Hematopoietic multipotent progenitor cell treated with erythropoietin and hydrocortisone succinate and interleukin-3 and kit ligand, for 4 days (in vitro differentiated cells): Measurements from ENCODE around the gene SSH2.

ENCODE experiments used
- DNase-seq: peaks from one replicate; pipeline ENCODE4 v3.0.0-alpha.2; 2015

SSH2 gene

DNA sequence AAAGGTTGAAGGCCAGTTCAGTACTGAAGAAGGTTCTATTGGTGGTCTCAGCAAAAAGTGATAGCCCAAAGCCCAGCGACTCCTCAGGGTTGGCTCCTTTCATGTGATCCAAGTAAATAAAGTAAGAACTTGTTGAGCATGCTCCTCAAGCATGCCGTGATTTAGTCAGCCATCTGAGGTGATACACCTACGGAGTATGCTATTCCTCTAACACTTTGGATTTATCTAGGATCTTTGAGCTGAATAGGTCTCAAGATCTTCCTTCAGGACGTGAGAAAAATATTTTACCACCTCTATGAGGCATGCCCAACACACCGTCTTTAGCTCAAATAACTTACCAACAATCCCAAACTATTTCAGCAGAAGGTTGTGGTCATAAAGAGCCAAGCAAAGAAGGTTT lies 154.0 kb downstream of the SSH2 start:
- no peak for DNase-seq

GRCh38 chr17:29772981-29773380 lies 157.0 kb downstream of the SSH2 start:
- DNase-seq = no peak

GRCh38 chr17:29771546-29771945 lies 158.5 kb downstream of the SSH2 start:
- DNase-seq = no peak

DNA sequence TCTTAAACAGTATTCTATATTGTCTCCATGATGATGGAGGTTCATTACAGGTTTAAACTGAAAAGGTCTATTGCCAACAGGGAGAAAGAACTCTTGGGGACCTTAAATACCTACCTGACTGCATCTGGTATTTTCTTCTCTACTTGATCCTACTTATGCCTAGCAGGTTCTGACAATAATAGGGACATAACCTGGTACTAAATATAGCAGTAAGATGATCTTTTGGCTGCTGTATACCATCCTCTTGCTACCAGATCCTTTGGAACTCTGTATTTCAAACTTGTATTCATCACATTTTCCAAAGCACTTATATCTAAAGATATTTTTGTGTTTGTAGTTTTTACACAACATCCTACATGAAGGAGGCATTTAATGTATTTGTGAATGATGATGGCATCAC lies 160.8 kb downstream of the SSH2 start:
- no peak for DNase-seq

DNA sequence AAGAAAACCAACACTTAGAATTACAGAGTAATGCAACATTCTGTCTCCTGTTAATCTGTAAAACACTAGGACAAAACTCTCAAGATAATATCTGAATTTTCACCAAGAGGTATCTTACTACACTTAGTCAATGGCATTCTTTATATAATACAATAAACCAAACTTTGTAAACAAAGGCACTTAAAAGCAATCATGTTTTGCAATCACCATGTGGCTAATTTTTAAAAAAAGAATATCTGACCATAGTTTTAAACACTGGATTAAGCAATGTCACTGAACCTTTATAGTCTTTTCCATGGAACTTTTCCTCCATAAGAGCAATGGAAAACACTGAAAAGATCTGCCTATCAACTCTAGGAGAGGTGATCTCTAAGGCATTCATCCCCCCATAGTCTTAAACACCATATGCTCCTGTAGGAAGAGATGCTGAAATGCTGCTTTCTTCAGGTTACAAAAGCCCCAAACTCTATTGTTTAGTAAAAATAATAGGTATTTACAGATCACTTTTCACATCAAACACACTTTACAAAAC lies 163.2 kb downstream of the SSH2 start:
- DNase-seq = no peak

- no peak for DNase-seq
These were observed 165.3 kb downstream of the SSH2 start for GRCh38 chr17:29764748-29765147.

- DNase-seq = no peak
These were observed 165.8 kb downstream of the SSH2 start for GRCh38 chr17:29764217-29764616.

DNA sequence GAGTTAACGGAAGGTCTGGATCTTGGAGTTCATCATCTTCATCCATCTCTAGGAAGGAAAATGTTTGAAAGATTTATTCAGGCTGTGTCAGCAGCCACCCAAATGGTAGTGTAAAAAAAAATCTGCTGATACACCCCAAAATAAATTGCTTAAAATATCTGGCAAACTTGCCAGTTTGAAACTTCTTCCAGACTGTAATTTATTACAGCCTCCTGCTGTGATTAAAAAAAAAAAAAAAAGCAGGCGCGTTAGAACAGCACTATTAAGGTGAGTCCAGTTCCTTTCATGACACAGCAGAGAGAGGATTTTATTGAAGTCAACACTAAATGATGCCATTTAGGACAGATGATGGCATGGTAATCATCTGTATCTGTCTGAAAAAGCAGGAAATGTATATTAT lies 166.8 kb downstream of the SSH2 start:
- DNase-seq = no peak

GRCh38 chr17:29761040-29761761 lies 168.8 kb downstream of the SSH2 start:
- peak; percentile 93 for DNase-seq

DNA sequence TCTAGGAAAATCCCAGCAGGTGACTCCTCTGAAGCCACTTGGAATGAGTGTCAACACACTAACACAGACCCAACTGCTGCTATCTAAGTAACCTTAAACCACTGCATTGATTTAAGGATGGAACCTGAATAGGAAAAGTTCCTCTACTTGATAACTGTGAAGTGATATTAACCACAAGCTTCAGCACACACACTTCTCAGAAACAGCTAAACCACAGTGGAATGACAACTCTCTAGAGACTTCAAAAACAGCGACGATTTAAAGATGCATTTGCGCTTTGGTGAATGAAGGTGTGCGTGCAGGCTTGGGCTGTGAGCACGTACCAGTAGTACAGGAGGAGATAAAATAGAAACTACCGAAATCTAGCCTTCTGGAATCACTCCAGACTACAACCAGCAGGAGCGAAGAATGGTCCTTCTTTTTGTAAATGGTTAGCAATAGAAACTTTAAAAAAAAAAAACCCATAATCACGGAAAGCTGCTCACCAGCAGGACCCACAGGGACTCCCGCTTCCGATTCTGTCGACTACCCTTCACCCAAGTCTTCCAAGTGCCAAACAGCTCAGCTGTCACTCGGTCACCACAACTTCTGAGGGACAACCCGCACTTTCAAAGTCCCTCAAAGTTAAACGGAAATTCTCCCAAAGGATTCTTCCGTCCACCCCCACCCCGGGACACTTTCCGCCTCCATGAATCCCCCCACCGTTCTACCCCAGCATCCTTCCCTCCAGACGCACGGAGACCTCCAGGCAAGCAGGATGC lies 169.6 kb downstream of the SSH2 start:
- peak; percentile 71 for DNase-seq

DNA sequence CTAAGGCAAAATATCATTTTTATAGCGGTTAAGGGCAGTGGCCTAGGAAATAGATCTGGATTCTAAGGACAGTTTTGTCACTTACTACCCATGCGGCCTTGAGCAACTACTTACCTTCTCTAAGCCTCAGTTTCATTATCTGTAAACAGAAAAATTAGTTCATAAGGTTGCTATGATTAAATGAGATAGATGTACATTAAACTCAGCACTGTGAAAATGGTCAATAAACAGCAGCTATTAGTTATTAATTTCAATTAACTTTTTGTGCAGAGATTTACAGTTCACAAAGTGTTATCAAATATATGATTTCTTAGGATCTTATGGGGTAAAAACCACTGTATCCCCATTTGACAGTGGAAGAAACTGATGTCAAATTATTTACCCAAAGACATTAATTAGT lies 171.8 kb downstream of the SSH2 start:
- no peak for DNase-seq

DNA sequence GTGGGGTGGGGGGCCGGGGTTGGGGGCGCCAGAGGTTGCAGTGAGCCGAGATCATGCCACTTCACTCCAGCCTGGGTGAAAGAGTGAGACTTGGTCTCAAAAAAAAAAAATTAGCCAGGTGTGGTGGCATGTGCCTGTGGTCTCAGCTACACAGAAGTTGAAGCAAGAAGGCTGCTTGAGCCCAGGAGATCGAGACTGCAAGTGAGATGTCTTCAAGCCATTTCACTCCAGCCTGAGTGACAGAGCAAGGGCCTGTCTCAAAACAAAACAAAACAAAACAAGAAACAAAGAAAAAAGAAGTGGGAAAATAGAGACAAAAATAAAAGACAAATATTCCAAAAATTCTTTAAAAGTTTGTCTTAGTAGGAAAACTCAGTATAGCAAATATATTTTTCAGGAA lies 172.2 kb downstream of the SSH2 start:
- DNase-seq = peak; percentile 24

- DNase-seq = no peak
These were observed 176.1 kb downstream of the SSH2 start for GRCh38 chr17:29753845-29754439.

GRCh38 chr17:29749045-29749825 lies 180.8 kb downstream of the SSH2 start:
- DNase-seq = no peak

GRCh38 chr17:29748400-29748799 lies 181.6 kb downstream of the SSH2 start:
- no peak for DNase-seq

DNA sequence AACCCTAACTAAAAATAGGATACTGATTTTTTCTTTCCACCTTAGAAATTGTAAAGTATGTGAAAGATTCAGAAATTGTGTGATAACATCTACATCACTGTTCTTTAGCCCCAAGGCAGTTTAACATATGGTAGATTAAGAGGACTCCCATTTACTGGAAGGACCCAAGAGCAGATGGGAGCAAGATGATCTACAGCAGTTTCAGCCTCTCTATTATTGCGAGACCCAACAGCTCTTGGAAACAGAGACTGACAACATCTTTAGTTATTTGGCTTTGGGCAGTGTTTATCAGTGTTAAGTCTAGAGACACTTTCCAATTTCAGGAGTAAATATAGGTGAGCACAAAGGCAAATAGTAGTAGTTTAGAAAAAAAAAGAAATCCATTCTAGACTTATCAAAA lies 182.4 kb downstream of the SSH2 start:
- DNase-seq = no peak

- no peak for DNase-seq
These were observed 183.4 kb downstream of the SSH2 start for GRCh38 chr17:29746669-29747068.

- no peak for DNase-seq
These were observed 185.9 kb downstream of the SSH2 start for GRCh38 chr17:29744121-29744520.

- DNase-seq = no peak
These were observed 187.9 kb downstream of the SSH2 start for GRCh38 chr17:29742210-29742513.

DNA sequence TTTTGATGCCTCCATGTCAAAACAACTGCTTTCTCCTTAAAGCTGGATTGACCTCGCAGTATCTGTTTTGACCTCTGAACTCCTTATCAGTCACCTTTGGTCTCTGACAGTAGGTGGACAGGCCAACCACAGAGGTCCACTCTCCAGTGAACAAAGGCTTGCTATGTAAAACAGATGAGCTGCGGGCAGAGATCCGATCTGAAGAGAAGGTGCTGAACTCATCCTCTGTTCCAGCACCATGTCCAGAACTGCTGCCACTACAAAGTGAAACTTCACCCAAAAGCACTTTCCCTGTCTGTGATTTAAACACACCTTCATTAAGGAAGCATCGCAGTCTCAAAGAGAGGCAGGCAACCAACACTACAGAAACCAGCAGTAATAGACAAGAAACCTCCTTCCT lies 190.0 kb downstream of the SSH2 start:
- no peak for DNase-seq

DNA sequence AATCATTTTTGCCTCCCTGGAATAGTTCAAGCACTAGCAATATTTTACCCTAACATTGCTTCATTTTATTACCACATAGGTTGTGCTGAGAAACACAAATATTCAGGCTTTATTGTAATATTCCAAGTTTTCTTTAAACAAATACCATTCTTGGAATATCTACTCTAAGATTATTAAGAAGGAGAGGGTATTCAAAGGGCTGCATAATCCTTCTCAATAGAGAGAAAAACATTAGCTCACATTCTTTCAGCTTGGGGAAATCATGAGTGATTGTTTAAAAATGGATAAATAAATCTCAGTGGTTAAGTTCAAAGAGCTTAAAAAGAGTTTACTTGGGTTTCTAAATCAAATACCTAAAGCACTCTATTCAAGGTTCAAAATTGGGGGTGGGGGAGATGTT lies 195.4 kb downstream of the SSH2 start:
- no peak for DNase-seq

DNA sequence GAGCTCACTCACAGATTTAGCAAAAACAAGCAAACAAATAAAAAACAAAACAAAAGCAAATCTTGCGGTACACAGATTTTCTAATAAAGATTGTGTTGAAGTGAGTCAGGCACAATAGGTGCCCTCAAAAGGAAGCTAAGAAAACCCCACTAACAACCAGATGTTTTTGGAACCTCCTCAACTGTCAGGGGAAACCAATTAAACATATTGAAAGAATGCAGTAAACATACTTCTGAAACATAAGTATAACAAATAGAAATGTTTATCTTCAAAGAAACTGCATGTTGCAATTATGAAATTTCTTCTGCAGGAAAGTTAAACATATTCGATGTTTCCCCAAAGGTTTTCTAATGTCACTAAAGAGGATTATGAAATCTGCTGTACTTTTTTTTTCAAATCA lies 196.9 kb downstream of the SSH2 start:
- DNase-seq = no peak

DNA sequence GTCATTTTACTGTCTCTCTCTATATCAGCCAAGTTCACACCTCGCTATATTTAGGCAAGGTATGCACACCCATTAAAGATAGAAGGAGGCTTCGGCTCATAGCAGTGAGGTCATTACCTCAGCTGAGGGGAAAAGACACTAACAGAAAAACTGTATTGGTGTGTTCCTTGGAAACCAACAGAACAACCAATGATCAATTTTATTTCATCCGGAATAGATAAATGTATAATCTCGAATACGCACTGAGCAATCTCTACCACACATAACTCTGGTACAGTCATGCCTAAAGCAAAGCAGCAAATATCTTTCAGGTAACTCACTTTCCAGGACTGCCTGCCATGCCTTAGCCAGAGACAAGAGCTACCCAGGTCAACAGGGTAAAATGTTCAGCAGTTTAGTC lies 197.4 kb downstream of the SSH2 start:
- no peak for DNase-seq
